ENCODE measurements around the gene KDM4B. TPM values are rescaled to one million over a fixed set of nuclear protein-coding genes. Genes with fewer than 3 reads are reported as not detected.

KDM4B gene
- total RNA-seq, 1 experiment from 2014 or later = 43.7 TPM

DNA sequence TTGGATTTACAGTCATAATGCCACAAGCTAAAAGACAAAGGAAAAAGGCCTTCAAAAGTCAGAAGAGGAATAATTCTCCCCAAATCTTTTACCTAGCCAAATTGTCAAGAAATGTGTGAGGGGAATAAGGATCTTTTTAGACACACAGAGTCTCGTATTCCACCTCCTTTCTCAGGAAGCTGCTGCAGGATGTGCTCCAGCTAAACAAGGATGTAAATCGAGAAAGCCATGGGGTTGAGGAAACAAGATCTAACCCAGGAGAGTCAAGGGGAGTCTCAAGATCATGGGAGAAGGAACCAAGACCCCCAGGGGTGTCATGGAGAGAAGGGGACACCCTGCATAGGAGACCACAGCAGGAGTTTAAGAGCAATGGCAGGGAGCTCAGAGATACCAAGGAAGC lies 147.4 kb downstream of the KDM4B start:
- no peak for DNase-seq
- Mint-ChIP-seq H3K9me3 (peaks cover 5 to 6% of the 10 kb centered on the region in 2 experiments; a peak in 4 of 5 replicates), H3K4me1 (peaks cover 29 to 59% of the 10 kb centered on the region in 2 experiments), H3K27me3 (ENCODE audit: low read depth) (no peaks in the 10 kb centered on the region; the same call in 1 of the 2 replicates), H3K27ac (peak overlapping the region in 2 of 3 experiments; percentile 34 to 57; a peak in 3 of 7 replicates), H3K4me3 (no peak overlapping the region), H3K36me3 (ENCODE audit: insufficient read depth in 1 of 3, low read depth in 3 of 3) (peaks cover 18 to 39% (median 38%) of the 10 kb centered on the region in 3 experiments)
- H3K4ac ChIP-seq (ENCODE audit: low read depth, low read length) = no peak overlapping the region
- H3K56ac ChIP-seq (ENCODE audit: insufficient read length, low read depth, low read length) = no peak overlapping the region
- H4K5ac ChIP-seq (ENCODE audit: insufficient read length, low read depth, low read length) = no peak overlapping the region
- H2BK15ac ChIP-seq (ENCODE audit: low read depth, low read length) = no peak overlapping the region
- H2BK12ac ChIP-seq (ENCODE audit: insufficient read length, low read depth, low read length) = no peak overlapping the region
- no peak overlapping the region for H3K4me2 ChIP-seq (ENCODE audit: insufficient read depth, insufficient read length, low read length)
- no peak overlapping the region for H4K91ac ChIP-seq (ENCODE audit: insufficient read length, low read depth, low read length)
- no peak overlapping the region for H3T11ph ChIP-seq (ENCODE audit: low read length)
- no peak overlapping the region for H2BK5ac ChIP-seq (ENCODE audit: insufficient read length, low read length)
- no peaks in the 10 kb centered on the region for H3K23me2 ChIP-seq (ENCODE audit: insufficient read length, low read depth, low read length, poor library complexity, severe bottlenecking)
- H3K18ac ChIP-seq (ENCODE audit: insufficient read length, low read depth, low read length) = no peak overlapping the region
- H2BK20ac ChIP-seq (ENCODE audit: low read depth, low read length, poor library complexity, severe bottlenecking) = no peak overlapping the region
- H2AFZ ChIP-seq (ENCODE audit: low read length) = no peak overlapping the region
- H4K20me1 ChIP-seq (ENCODE audit: control insufficient read depth, insufficient read depth, insufficient read length) = no peaks in the 10 kb centered on the region
- H3K27ac ChIP-seq (ENCODE audit: insufficient read length, low read depth, low read length) = no peak overlapping the region
- H3K9me3 ChIP-seq (ENCODE audit: control insufficient read depth, low read depth, low read length) = no peaks in the 10 kb centered on the region
- H3K14ac ChIP-seq (ENCODE audit: insufficient read depth, low read length) = no peak overlapping the region
- H2BK120ac ChIP-seq (ENCODE audit: low read depth, low read length, poor library complexity, severe bottlenecking) = no peak overlapping the region
- H2AK5ac ChIP-seq (ENCODE audit: insufficient read length, low read length) = no peak overlapping the region
- no peak overlapping the region for H3K23ac ChIP-seq (ENCODE audit: insufficient read length, low read depth, low read length)
- peaks cover 4% of the 10 kb centered on the region; the same call in 1 of the 2 replicates for H3K4me1 ChIP-seq (ENCODE audit: insufficient read depth, low read length)
- H3K27me3 ChIP-seq (ENCODE audit: insufficient read depth, low read length) = no peaks in the 10 kb centered on the region
- H4K8ac ChIP-seq (replicated peaks; ENCODE audit: insufficient read length, low read depth, low read length) = no peak overlapping the region
- no peaks in the 10 kb centered on the region for H3K79me1 ChIP-seq (ENCODE audit: insufficient read depth, low read depth, low read length, poor library complexity, severe bottlenecking)
- WGBS (ENCODE audit: extremely low coverage, insufficient read length, low lambda C conversion rate) = no CpG with 5 or more reads among the region's 2 CpGs
- no peak overlapping the region for H3K9ac ChIP-seq (ENCODE audit: extremely low read depth, insufficient read length, low read length)
- no peaks in the 10 kb centered on the region for H3K79me2 ChIP-seq (ENCODE audit: insufficient read depth, low read length)
- TF ChIP-seq, protein P1, sequence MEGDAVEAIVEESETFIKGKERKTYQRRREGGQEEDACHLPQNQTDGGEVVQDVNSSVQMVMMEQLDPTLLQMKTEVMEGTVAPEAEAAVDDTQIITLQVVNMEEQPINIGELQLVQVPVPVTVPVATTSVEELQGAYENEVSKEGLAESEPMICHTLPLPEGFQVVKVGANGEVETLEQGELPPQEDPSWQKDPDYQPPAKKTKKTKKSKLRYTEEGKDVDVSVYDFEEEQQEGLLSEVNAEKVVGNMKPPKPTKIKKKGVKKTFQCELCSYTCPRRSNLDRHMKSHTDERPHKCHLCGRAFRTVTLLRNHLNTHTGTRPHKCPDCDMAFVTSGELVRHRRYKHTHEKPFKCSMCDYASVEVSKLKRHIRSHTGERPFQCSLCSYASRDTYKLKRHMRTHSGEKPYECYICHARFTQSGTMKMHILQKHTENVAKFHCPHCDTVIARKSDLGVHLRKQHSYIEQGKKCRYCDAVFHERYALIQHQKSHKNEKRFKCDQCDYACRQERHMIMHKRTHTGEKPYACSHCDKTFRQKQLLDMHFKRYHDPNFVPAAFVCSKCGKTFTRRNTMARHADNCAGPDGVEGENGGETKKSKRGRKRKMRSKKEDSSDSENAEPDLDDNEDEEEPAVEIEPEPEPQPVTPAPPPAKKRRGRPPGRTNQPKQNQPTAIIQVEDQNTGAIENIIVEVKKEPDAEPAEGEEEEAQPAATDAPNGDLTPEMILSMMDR (conservative IDR thresholded peaks at IDR 0.05) = no peak
